B cell (primary cell): Measurements from ENCODE around the gene ARHGAP42.

ENCODE experiments used
- EZH2 ChIP-seq: IDR thresholded peaks from 2 replicates; pipeline ENCODE4 v1.6.1; 2012; ENCODE audit warnings: borderline replicate concordance, low read depth, mild to moderate bottlenecking, moderate library complexity, low read length; ENCODE audit not compliant: insufficient read depth, poor library complexity, severe bottlenecking
- TF ChIP-seq, protein P1 (sequence below): fragments of 200-600 bp; IDR thresholded peaks from one replicate; pipeline ENCODE4 v1.8.0; 2022; ENCODE audit warnings: antibody characterized with exemption, mild to moderate bottlenecking

GRCh38 chr11:101030015-101030414 lies 342.9 kb downstream of the ARHGAP42 start:
- TF ChIP-seq, protein P1, sequence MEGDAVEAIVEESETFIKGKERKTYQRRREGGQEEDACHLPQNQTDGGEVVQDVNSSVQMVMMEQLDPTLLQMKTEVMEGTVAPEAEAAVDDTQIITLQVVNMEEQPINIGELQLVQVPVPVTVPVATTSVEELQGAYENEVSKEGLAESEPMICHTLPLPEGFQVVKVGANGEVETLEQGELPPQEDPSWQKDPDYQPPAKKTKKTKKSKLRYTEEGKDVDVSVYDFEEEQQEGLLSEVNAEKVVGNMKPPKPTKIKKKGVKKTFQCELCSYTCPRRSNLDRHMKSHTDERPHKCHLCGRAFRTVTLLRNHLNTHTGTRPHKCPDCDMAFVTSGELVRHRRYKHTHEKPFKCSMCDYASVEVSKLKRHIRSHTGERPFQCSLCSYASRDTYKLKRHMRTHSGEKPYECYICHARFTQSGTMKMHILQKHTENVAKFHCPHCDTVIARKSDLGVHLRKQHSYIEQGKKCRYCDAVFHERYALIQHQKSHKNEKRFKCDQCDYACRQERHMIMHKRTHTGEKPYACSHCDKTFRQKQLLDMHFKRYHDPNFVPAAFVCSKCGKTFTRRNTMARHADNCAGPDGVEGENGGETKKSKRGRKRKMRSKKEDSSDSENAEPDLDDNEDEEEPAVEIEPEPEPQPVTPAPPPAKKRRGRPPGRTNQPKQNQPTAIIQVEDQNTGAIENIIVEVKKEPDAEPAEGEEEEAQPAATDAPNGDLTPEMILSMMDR, result no peak
- no peak for TF ChIP-seq EZH2
